ENCODE measurements around the gene GPATCH8.

- TF ChIP-seq, protein P1, sequence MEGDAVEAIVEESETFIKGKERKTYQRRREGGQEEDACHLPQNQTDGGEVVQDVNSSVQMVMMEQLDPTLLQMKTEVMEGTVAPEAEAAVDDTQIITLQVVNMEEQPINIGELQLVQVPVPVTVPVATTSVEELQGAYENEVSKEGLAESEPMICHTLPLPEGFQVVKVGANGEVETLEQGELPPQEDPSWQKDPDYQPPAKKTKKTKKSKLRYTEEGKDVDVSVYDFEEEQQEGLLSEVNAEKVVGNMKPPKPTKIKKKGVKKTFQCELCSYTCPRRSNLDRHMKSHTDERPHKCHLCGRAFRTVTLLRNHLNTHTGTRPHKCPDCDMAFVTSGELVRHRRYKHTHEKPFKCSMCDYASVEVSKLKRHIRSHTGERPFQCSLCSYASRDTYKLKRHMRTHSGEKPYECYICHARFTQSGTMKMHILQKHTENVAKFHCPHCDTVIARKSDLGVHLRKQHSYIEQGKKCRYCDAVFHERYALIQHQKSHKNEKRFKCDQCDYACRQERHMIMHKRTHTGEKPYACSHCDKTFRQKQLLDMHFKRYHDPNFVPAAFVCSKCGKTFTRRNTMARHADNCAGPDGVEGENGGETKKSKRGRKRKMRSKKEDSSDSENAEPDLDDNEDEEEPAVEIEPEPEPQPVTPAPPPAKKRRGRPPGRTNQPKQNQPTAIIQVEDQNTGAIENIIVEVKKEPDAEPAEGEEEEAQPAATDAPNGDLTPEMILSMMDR (conservative IDR thresholded peaks at IDR 0.05 in 1 of 2, IDR thresholded peaks at IDR 0.05 in 1 of 2; ENCODE audit: extremely low read depth in 1 of 2, insufficient read depth in 1 of 2, low read depth in 1 of 2, low read length in 2 of 2) = no peak
- no peak for TF ChIP-seq EZH2 (IDR thresholded peaks at IDR 0.05; ENCODE audit: borderline replicate concordance, low read length)
Observed at GRCh38 chr17:44503147-44504029, at the start of gene GPATCH8.

Data from mammary epithelial cell (primary cell).